Effector CD8-positive, alpha-beta T cell (primary cell): ENCODE measurements around the gene TRIM43.
"Not testable (repeated sequence)": the region's sequence is repeated elsewhere in the genome, so short reads cannot be mapped to it uniquely, and the experiment has no call there.

Experiments
- DNase-seq: peaks from one replicate; lab custom pipeline; 2025; lab: John Stamatoyannopoulos, UW
- total RNA-seq, 4 experiments: gene quantifications; one replicate each; lab custom pipeline; 2026; lab: John Stamatoyannopoulos, UW

TRIM43 gene
- total RNA-seq, result 0 reads per million in 4 experiments

DNA sequence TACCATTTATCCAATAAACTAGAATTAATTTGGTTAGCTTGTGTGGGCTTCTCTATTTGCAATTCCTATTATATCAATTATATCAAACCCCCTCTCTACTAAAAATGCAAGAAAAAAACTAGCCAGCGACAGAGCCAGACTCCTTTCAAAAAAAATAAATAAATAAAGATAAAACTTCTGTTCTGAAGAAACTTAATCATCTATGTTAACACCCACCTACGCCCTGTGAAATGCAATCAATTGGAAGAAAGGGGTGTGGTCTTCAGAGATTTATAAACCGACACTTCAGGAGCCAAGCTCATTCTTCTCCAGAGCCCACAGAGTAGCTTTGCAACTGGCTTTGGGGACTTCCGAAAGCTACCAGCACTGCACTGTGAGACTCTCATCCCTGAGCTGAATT, at the start of gene TRIM43:
Gene TRIM43, plus strand, starts transcription at position 301 of the 400 bp plus-strand sequence. CDS start 2,023 bp downstream, outside the sequence.
- DNase-seq, result not testable (repeated sequence)

DNA sequence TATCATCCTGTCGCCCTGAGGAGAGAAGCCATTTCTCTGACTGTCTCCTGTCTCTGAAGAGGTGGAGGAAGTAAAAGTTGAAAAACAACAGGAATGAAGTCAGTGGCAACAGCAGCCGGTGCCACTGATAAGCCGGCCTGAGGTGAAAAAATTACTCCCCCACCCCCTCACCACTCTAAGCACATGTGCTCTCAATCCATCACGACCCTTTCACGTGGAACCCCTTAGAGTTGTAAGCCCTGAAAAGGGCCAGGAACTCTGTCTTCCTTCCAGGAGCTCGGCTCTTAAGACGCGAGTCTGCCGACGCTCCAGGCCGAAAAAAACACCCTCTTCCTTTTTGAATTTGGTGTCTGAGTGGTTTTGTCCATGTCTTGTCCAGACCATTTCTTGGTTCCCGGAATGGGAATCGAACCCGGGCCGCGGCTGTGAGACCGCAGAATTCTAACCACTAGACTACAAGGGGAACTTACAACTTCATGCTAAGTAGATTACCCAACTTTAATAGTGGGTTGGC, 40.7 kb upstream of the TRIM43 start:
- DNase-seq, result no peak

DNA sequence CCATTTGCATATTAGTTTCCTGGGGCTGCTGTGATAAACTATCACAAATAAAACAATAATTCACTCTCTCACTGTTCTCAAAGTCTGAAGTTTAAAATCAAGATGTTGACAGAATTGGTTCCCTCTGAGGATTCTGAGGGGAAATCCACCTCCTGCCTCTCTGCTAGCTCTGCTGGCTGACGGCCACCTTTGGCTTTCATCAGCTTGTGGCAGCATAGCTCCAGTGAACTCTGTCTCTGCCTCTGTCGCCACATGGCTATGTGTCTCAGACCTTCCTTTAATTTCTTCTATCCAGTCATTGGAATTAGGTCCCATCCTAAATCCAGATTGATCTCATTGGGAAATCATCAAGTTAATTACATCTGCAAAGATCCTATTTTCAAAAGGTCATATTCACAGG, 38.9 kb upstream of the TRIM43 start:
- DNase-seq, result no peak

DNA sequence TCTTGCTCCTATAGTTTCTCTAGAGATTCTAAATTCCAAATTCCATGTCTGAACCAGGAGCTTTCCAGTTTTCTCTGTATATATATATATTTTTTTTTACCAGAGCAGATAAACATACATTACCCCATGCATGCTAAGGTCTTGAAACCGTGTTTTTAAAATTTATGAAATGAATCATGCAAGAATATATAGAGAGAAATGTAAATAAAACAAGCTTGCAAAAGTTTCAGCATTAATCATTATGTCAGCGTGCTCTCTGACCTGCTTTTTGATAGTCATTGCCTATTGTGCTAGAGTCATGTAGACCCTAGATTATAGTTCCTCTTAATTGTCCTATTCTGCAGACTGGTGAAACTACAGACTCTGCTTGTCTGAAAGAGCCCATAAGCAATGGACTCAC, 22.6 kb upstream of the TRIM43 start:
- DNase-seq, result no peak

DNA sequence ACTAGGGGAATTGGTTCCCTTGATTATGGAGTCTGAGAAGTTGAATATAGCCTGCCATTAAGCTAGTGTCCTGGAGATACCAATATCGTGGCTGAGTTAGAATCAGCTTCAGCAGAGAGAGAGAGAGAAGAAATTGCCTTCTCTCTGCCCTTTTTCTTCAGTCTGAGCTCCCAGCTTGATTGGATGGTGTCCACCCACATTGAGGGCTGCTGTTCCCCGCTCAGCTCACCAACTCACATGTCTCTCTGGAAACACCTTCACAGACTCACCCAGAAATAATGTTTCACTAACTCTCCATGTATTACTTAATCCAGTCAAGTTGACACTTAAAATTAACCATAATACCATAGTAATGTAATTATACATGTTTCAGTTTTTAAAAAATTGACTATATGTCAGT, 17.9 kb upstream of the TRIM43 start:
- no peak for DNase-seq

DNA sequence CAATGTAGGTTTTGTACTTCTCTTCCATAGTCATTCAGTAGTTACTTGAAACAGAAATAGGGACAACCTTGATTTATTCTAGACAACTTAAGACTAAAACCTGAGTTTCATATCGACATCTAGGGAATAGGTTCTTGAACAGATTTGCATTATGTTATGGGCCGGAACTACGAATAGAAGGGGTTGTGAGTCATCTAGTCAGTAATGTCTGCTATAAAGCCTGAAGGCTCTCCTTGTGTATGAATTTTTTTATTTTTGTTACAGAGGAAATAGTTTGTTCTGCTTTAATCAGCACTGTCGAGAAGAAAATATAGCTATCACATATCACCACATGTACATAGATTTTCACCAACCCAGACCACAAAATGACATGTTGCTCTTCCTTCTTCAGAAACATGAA, 17.3 kb upstream of the TRIM43 start:
- no peak for DNase-seq

DNA sequence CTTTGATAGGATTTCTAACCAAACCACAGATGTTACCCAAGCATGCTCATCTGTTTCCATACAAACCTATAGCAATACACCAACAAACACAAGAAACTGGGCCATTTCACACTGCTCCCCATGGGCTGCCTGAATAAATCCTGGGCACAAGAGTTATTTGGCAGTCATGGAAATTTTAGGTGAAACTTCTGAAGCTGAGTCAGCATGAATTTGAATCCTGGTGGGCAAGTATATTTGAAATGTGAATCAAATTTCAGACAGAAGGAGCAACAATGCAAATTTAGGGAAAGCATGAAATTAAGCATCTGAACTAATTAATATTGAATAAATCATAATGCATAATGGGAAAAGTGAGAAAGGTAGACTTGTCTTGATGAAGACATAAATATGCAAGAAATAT, 15.9 kb upstream of the TRIM43 start:
- no peak for DNase-seq

DNA sequence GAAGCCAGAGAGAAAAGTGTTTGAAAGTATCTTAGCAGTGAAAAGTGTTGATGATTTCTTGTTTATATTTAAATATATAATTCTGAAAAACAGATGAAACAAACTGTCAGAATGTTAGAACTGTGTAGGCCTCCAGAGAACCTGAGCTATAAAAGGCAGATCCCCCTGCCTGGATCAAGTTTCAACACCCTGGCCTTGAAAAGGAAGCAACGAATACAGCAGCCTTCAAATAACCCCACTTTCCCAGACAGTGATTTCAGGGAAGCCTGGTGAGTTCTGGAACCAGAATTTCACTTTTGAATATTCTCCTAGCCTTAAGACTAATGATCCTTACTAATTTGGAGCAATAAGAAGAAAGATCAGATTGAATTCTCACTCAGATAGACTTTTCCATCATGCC, 13.3 kb upstream of the TRIM43 start:
- DNase-seq, result no peak

DNA sequence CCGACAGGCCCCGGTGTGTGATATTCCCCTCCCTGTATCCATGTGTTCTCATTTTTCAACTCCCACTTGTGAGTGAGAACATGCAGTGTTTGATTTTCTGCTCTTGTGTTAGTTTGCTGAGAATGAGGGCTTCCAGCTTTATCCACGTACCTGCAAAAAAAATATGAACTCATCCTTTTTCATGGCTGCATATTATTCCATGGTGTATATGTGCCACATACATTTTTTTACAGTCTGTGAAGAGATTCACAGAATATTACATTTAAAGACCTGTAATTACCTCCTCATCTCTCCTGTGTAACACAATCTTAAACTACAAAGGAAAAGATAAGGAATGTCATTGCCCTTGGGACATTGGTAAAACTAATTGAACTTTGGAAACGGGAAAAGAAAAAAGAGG, 8.3 kb upstream of the TRIM43 start:
- not testable (repeated sequence) for DNase-seq

DNA sequence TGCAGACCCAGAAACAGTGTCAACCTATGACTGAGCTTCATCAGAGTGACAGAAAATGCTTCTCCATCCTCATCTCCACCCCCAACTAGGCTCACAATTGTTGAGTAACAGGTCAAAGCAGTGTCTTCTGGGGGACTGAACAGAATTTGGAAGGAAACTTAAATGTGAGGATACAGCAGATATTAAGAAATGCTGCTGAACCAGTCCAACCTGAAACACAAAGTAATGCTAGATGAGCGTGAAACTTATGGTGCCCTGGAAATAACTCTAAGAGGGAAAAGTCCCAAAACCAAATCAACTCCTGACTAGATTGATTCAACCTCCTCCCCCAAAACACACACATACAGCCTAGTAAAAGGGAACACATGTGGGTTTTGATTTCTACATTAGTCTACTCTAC, 7.5 kb upstream of the TRIM43 start:
- DNase-seq, result not testable (repeated sequence)

DNA sequence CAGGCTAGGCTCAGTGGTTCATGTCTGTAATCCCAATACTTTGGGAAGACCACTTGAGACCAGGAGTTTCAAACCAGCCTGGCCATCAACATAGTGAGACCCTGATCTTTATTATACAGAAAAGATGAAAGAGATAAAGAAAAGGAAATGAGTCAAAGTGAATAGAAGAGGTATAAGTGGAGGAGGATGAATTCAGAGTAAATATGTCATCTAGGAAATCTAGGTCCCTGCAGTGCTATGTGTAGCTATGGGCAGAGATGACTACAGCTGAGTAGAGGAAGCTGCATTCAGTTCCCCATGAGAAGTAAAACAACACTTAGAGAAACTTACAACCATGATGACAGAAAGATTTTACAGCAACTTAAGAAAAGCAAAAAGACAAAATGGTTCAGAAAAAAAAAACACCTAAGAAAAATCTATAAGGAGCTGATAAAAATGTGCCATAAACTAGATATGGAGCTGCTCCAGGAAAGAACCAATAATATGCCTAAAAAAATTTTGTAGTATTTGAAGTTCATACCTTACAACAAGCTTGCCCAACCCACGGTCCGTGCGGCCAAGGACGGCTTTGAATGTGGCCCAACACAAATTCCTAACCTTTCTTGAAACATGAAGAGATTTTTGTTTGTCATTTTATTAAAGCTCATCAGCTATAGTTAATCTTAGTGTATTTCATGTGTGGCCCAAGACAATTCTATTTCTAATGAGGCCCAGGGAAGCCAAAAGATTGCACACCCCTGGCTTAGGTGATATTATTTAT, 1.8 kb upstream of the TRIM43 start:
- DNase-seq, result not testable (repeated sequence)

DNA sequence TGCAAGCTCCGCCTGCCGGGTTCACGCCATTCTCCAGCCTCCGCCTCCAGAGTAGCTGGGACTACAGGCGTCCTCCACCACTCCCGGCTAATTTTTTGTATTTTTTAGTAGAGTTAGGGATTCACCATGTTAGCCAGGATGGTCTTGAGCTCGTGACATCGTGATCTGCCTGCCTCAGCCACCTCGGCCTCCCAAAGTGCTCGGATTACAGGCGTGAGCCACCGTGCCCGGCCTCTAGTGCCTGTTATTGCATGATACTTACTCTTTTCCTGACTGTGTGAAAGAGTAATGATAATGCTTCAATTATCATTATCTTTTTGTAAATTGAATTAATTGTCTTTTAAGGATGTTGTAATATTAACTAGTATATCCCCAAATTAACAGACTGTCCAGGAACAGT, 1.2 kb downstream of the TRIM43 start:
- DNase-seq, result not testable (repeated sequence)

DNA sequence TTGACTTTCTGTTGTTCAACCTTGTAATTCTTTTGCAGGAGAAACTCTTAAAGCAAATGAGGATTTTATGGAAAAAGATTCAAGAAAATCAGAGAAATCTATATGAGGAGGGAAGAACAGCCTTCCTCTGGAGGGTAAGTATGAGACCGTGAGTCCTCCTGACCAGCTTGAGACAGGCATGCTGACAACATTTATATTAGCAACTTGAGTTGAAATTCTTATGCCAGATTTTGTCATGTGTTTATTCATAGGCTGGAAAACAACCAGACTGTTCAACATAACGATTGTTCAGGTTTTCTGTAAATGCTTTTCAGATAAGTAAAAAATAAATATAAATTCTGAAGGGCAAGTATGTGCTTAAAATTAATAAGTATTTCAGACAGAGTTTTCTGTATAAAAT, 3.2 kb downstream of the TRIM43 start:
- not testable (repeated sequence) for DNase-seq

DNA sequence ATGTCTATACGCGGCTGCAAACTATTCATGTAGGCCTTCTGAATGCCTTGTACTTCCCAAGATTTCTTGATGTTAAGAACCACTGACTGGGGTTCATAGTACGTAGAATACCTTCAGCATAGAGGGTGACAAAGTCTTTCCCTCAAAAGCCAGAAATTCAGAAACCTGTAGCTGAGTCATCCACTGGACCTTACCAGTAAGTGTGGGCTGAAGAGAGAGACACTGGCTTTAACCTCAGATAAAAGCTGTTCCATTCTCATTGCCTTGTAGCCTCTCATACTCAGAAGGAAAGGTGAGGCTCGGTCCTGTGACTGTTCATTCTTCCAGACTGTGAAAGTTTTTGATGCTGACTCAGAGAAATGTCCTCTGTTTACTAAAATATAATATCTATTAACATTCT, 9.5 kb downstream of the TRIM43 start:
- not testable (repeated sequence) for DNase-seq

DNA sequence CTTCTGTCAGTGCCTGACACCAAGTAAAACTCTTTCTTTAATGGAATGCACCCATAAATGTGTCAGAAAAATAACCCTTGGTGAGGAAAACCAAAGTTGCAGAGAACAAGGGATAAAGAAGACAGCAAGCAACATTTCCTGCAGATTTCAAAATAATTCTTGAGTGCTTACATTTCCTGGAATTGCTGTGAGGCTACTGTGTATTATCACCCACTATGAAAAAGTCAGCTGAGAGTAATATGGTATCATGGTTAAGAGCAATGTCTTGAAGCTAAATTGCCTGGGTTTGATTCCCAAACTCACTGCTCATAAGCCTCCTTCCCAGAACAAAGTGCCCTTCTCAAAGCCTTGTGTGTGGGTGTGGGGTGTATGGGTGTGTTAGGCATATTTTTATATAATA, 10.3 kb downstream of the TRIM43 start:
- DNase-seq, result not testable (repeated sequence)

DNA sequence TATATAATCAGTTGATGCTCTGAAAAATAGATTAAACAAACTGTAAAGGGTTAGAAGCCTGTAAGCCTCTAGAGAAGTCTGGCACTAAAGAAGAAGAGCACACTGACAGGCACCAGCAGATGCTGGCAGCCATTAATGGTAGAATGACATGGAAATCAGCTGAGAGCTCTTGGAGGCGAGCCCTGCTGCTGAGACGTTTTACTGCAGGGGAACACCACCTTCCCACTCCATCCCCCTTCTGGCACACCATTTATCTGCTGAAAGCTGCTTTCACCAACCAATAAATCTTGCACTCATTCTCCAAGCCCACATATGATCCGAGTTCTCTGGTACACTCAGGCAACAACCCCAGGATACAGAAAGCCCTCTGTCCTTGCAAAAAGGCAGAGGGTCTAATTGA, 16.6 kb downstream of the TRIM43 start:
- DNase-seq, result not testable (repeated sequence)

DNA sequence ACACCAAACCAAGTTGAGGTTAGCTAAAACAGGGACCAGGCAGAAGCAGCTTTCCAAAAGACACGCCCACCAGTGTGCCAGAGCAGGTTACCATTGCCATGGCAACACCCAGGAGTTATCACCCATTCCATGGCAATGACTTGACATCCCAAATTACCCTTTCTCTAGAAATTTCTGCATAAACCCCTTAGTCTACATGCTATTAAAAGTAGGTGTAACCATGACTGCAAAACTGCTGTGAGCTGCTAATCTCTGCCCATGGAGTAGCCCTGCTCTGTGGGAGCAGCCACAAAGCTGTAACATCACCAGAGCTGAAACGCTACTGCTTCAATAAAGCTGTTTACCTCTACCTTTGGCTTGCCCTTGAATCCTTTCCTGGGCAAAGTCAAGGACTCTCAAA, 18.0 kb downstream of the TRIM43 start:
- not testable (repeated sequence) for DNase-seq

DNA sequence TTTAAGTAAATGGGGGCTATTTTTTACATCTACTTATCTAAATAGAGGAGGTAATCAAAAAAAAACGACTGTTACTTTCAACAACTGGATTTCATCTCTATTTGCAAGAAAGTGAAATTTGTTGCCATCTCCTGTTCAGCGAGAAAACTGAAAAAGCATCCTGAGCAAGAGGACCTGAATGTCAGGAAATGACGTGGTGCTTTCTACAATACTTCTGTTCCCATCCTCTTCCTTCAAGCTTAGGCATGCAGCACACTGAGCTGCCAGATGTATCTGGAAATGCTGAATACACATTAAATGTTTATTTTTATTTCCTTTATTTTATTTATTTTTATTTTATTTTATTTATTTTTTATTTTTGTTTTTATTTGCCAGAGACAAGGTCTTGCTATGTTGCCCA, 21.2 kb downstream of the TRIM43 start:
- not testable (repeated sequence) for DNase-seq

DNA sequence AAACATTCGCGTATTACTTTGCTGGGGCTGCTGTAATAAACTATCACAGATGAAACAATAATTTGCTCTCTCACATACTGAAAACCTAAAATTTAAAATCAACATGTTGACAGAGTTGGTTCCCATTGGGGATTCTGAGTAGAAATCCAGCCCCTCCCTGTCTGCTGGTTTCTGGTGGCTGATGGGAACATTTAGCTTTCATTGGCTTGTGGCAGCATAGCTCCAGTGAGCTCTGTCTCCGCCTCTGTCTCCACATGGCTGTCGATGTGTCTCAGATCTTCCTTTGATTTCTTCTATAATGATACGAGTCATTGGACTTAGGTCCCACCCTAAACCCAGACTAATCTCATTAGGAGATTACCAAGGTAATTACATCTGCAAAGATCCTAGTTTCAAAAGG, 30.9 kb downstream of the TRIM43 start:
- DNase-seq, result not testable (repeated sequence)

DNA sequence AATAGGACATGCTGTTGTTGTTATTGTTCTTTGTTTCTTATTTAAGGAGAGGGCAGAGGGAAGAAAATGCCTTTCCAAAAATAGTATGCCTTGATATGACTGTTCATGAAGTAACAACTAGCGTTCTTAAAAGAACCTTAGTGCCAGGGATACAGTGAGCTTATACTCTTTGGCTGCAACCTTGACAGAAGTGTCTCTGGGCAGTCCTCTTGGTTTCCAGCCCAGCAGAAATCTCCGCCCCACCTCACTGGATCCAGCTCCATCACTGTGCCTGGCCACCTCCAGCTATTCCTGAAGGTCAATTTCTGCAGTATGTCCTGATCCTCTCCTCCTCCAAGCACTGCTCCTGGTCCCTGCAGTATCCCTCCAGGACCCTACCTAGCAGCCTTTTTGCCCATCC, 39.2 kb downstream of the TRIM43 start:
- not testable (repeated sequence) for DNase-seq

DNA sequence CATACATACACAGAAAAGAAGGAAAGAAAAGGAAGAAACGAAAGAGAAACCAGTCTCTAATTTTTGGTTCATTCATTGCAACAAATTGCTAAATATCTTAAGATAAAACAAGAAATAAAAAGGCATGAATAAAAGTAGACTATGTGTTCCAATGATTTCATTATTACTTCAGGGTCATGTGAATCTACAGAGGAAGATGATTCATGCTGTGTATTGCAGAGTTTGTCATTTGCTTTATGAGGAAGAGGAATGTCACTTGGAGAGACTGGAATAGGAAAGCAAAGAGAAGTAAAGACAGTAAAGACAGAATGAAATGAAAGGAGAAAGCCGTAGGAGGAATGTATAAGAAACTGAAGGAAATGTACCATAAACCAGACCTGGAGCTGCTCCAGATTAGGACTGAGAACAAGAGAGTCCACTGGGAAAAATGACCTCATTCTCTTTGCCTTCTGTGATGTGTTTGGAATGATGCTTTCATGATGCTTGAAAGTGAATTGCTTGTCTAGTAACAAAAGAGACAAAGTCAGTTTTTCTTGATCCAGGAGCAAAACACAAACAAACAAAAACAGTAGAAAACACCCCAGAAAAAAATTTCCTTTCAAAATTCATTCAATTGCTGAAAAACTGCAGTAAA, 41.9 kb downstream of the TRIM43 start:
- DNase-seq, result not testable (repeated sequence)

DNA sequence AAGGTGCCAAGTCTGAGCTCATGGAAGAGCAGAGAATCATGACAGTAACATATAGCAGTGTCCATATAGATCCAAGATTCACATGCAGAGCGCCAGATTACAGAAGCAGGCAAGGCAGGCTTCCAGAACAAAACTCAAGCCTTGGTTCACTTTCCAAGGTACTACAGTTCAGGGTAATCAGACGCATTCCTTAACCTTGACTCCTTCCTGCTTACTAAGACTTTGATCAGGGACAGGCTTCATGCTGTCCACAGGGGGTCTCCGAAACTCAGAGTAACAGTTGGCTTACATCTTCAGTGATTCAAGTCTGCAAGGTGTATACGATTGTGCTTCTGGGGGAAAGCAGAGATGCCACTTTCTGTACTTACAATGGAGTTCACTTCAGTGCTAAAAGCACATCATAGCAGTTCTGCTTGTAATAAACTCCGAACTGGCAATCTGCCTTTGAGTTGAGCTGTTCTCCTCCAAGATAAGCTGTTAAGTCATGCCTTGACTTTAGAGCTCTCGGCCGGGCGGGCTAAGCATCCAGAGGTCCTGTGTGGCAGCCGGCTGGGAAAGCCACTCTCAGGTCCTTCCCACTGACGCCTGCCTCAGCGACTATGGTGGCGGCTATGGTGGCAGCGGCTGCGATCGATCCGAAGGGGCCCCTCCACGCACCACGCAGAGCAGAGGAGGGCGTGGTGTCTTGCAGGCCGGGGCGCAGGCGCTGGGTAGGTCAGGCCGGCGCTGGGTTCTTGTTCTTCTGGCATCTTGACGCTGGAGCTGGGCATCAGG, 48.9 kb downstream of the TRIM43 start:
- DNase-seq, result not testable (repeated sequence)

DNA sequence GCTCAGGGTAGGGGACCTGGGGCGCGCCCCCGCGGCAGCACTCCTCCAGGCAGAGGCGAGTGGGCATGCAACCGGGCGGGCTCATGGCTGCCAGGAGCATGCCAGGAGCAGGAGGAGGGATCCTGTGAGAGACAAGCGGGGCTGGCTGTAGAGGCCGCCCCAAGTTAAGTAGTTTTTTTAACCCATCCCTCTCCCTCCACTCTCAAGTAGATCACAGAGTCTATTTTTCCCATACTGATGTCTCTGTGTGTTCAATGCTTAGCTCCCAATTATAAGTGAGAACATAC, 49.4 kb downstream of the TRIM43 start:
- not testable (repeated sequence) for DNase-seq
